ENCODE results near the gene RSAD2.

Gene RSAD2, protein sequence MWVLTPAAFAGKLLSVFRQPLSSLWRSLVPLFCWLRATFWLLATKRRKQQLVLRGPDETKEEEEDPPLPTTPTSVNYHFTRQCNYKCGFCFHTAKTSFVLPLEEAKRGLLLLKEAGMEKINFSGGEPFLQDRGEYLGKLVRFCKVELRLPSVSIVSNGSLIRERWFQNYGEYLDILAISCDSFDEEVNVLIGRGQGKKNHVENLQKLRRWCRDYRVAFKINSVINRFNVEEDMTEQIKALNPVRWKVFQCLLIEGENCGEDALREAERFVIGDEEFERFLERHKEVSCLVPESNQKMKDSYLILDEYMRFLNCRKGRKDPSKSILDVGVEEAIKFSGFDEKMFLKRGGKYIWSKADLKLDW

GRCh38 chr2:6877402-6878304 is at the start of gene RSAD2:
RSAD2 (plus strand) TSS chr2:6877777; CDS start chr2:6877801, 24 bp downstream.
- TF ChIP-seq POLR2A (IDR thresholded peaks at IDR 0.05; ENCODE audit: extremely low read depth, insufficient read length): no peak
- no peak for TF ChIP-seq CTCF (IDR thresholded peaks at IDR 0.05; ENCODE audit: low read depth, low read length)
- TF ChIP-seq MAX (IDR thresholded peaks at IDR 0.05; ENCODE audit: low read depth, low read length): no peak
- no peak for TF ChIP-seq MYC (IDR thresholded peaks at IDR 0.05; ENCODE audit: low read depth, low read length)
- H3K4me3 ChIP-seq (ENCODE audit: low read depth, low read length): peak within 1 kb of the TSS; percentile 35
- peak; percentile 27 for DNase-seq (ENCODE audit: low read depth)

GRCh38 chr2:6828299-6828584 is 49.3 kb upstream of the RSAD2 start:
- peak; percentile 58 for DNase-seq (ENCODE audit: low read depth)
- no peak for TF ChIP-seq CTCF (IDR thresholded peaks at IDR 0.05; ENCODE audit: low read depth, low read length)
- TF ChIP-seq MYC (IDR thresholded peaks at IDR 0.05; ENCODE audit: low read depth, low read length): no peak
- TF ChIP-seq POLR2A (IDR thresholded peaks at IDR 0.05; ENCODE audit: extremely low read depth, insufficient read length): no peak
- TF ChIP-seq MAX (IDR thresholded peaks at IDR 0.05; ENCODE audit: low read depth, low read length): no peak
- no peak overlapping the region for H3K4me3 ChIP-seq (ENCODE audit: low read depth, low read length)

DNA sequence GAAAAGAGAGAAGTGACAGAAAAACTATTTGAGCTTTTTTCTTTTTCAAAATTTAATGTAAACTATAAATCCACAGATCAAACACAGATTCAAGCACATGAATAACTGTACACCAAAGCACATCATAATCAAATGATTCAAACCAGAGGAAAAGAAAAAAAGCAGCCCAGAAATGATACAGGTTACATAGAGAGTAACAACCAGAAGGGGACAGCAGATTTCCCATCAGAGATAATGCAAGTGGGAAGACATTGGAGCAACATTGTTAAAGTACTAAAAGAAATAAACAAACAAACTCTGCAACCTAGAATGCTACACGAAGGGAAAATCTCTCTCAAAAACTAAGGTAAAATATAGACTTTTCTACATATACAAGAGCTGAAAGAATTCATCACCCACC is 46.3 kb upstream of the RSAD2 start:
- no peak overlapping the region for H3K4me3 ChIP-seq (ENCODE audit: low read depth, low read length)
- DNase-seq (ENCODE audit: low read depth): no peak
- TF ChIP-seq MAX (IDR thresholded peaks at IDR 0.05; ENCODE audit: low read depth, low read length) (no peak), MYC (IDR thresholded peaks at IDR 0.05; ENCODE audit: low read depth, low read length) (no peak), CTCF (IDR thresholded peaks at IDR 0.05; ENCODE audit: low read depth, low read length) (no peak), POLR2A (IDR thresholded peaks at IDR 0.05; ENCODE audit: extremely low read depth, insufficient read length) (no peak)

DNA sequence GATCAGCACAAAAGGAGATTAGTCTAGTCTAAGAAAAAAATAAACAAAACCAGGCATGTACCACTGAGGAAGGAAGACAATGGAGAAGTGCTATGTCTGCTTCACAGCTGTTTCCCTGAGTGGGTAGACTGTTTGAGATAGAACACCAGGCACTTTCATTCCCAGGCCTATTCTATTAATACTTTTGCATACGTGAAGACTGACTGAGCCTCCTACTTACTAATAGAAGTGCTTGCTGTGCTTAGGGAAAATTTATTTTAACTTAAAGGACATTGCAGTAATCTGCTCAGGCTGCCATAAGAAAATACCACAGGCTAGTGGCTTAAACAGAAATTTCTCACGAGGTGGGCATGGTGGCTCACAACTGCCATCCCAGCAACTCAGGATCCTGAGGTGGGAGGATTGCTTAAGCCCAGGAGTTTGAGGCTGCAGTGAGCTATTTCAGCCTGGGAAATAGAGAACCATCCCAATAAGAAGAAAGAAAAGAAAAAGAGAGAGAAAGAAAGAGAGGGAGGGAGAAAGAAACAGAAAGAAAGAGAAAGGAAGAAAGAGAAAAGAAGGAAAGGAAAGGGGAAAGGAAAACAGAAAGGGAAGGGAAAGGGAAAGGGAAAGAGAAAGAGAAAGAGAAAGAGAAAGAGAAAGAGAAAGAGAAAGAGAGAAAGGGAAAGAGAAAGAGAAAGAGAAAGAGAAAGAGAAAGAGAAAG is 44.8 kb upstream of the RSAD2 start:
- DNase-seq (ENCODE audit: low read depth): no peak
- TF ChIP-seq MAX (IDR thresholded peaks at IDR 0.05; ENCODE audit: low read depth, low read length) (no peak), POLR2A (IDR thresholded peaks at IDR 0.05; ENCODE audit: extremely low read depth, insufficient read length) (no peak), CTCF (IDR thresholded peaks at IDR 0.05; ENCODE audit: low read depth, low read length) (no peak), MYC (IDR thresholded peaks at IDR 0.05; ENCODE audit: low read depth, low read length) (no peak)
- no peak overlapping the region for H3K4me3 ChIP-seq (ENCODE audit: low read depth, low read length)

GRCh38 chr2:6833300-6833604 is 44.3 kb upstream of the RSAD2 start:
- no peak overlapping the region for H3K4me3 ChIP-seq (ENCODE audit: low read depth, low read length)
- no peak for DNase-seq (ENCODE audit: low read depth)
- TF ChIP-seq POLR2A (IDR thresholded peaks at IDR 0.05; ENCODE audit: extremely low read depth, insufficient read length) (no peak), MAX (IDR thresholded peaks at IDR 0.05; ENCODE audit: low read depth, low read length) (no peak), MYC (IDR thresholded peaks at IDR 0.05; ENCODE audit: low read depth, low read length) (no peak), CTCF (IDR thresholded peaks at IDR 0.05; ENCODE audit: low read depth, low read length) (no peak)

All from NB4 (cell line).